GM19463 (cell line): Measurements from ENCODE around the gene MTERF1.
"Not testable (repeated sequence)": the region's sequence is repeated elsewhere in the genome, so short reads cannot be mapped to it uniquely, and the experiment has no call there.

Experiments
- ATAC-seq: cut with Tn5 transposase; IDR thresholded peaks from one replicate; pipeline ENCODE4 v1.9.1; 2021; ENCODE audit warnings: mild to moderate bottlenecking, moderate library complexity; ENCODE audit not compliant: unreplicated experiment

Gene MTERF1, protein sequence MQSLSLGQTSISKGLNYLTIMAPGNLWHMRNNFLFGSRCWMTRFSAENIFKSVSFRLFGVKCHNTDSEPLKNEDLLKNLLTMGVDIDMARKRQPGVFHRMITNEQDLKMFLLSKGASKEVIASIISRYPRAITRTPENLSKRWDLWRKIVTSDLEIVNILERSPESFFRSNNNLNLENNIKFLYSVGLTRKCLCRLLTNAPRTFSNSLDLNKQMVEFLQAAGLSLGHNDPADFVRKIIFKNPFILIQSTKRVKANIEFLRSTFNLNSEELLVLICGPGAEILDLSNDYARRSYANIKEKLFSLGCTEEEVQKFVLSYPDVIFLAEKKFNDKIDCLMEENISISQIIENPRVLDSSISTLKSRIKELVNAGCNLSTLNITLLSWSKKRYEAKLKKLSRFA

DNA sequence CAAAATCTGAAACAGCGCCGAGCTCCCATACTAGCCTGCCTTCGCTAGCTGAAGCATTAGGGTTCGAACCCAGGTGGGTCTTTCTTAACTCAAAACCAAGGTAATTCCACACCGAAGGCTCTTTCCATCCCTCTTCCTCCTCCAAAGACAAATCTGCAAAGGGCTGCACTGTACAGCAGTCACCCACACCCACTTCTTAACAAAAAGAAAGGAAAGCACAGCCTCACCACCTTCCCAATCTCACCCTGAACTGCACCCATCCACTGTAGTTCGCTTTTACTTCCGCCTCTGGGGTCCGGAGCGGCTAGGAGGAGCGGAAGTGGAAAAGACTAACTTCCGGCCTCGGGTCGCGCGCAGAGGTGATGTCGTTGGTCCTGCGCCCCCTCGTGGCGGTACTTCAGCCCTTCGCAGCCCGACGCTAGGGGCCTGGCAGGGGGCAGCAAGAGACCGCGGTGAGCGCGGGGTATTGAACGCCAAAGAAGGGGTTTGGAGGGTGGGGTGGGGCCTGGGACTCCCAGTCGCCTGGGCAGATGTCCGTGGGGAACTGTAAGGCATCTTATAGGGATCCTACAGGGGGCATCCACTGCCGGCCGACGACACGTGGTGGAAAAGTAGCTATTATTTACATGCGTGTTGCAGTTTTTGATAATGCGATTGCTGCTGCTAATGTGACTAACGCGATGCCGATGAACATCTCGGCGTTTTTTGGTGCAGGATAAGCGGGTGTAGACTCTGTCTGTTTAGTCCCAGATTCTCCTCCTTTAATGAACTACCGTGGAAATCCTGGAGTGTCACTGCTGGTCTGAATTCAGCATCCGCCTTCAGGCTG lies at the start of gene MTERF1:
MTERF1 (minus strand) TSS at position 290 of the 829 bp plus-strand sequence. CDS start 619 bp downstream, outside the sequence.
- ATAC-seq = peak; percentile 99

DNA sequence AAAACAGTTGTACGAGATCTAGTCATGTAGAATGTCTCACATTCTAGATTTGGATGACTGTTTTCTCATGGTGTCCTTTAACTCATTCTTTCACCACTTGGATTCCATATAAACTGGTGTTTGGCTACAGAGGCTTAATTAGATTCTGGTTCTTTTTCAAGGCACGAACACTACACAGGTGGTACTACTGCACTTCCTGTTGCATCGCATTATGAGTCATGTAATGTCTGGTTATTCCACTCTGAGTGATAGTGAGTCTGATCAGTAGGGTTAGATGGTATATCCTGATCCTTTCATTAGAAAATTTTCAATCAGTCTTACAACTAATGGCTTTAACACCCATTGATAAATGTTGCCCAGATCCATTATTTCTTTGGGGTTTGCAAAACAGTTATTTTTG lies 49.0 kb upstream of the MTERF1 start:
- ATAC-seq = peak; percentile 65

DNA sequence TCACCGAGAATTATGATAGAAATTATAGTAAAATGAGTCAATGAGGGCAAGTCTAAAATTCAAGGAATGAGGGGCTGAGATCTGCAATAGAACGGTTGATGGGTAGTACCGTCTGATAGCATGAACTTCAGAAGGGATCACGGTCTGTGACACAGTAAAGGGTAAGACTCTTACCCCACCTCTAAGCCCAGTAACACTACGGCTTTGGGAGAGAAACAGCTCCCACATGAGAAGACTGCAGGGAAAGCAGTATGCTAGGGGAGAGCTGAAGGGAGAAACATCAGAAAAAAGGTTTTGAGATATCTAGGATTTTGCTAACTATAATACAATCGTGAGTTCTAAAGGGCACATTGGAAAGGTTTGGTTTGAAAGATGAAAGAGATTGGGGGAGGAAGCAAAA lies 47.4 kb upstream of the MTERF1 start:
- ATAC-seq = no peak

GRCh38 chr7:91922857-91923256 lies 42.4 kb upstream of the MTERF1 start:
- ATAC-seq = no peak

- no peak for ATAC-seq
Observed at GRCh38 chr7:91918356-91918755, 37.9 kb upstream of the MTERF1 start.

DNA sequence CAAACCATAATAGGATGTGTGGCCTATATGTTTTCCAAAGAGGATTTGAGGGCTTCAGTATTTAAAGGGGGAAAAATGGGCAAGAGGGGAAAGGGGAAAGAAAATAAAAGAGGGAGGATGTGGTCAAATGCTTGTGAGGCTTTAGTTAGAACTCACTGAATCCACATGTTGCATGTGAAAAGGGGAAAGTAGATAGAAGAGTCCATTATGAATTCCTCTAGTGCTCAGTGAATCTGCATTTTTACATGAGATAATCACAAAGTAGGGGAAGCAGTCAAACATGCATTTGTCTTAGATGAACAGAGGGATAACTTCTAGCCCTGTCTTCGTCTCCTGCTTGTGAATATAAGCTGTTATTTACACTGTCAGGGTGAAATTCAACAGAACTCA lies 35.5 kb upstream of the MTERF1 start:
- no peak for ATAC-seq

DNA sequence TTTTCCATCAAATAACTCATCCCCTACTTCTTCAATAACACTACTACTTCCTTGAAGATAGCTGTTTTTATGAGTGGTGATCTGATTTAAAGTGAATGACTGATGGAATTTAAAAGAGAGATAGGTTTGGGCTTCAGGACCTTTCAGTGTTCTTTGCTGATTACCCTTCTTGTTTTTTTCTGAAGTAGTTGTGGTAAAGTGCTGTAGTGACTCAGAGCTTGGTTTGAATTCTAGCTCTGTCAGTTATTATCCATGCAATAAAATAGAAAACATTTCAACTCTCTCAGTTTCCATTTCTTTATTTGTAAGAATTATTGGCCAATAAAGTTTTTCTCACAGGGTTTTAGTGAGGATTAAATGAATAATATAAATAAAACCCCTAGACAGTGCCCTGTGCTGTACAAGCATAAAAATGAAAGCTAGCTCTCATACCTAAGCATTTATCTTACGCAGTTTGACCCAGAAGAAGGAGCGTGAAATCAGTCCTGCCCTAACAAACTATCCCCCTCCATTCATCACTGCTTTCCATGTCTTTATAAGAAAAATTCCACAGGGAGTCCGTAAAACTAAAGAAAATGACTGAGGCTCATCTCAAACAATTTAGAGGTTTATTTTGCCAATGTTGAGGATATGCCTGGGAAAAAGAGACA lies 35.0 kb upstream of the MTERF1 start:
- ATAC-seq = no peak

- no peak for ATAC-seq
Observed at GRCh38 chr7:91913612-91914011, 33.1 kb upstream of the MTERF1 start.

DNA sequence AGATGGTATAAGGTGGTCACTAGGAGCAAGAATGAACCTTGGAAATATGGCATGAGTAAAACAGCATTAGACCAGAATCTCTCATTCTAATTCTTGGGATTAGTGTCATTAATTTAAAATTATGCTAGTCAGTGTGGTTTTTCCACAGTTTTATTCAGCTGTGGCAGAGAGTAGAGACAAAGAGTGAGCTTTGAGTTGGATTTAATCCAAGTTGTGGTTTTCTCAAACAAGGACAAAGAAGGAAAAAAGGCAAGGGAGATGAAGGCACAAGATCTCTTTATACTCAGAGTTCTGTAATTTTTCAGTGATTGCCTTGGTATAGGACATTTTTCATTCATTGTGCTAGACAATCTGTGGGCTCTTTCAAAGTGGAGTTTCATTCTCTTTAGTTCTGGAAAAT lies 32.0 kb upstream of the MTERF1 start:
- no peak for ATAC-seq

- no peak for ATAC-seq
Observed at GRCh38 chr7:91911121-91911520, 30.6 kb upstream of the MTERF1 start.

DNA sequence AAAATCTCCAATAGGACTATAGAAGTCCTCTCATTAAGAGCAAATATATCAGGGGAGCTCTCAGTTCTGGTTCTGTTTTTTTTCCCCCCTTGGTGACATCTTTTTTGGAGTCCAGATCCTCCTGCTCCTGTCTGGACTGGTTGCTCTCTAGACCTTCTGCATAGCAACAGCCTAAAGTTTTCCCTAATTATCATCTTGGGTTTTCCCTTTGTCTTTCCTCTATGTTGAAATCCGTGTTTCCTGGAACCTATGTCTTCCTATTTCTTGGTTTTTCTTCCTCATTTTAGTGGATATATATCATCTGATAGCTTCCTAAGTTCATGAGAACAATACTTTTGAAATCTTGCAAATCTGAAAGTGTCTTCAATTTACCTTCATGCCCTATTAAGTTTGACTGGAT lies 29.7 kb upstream of the MTERF1 start:
- ATAC-seq = no peak

DNA sequence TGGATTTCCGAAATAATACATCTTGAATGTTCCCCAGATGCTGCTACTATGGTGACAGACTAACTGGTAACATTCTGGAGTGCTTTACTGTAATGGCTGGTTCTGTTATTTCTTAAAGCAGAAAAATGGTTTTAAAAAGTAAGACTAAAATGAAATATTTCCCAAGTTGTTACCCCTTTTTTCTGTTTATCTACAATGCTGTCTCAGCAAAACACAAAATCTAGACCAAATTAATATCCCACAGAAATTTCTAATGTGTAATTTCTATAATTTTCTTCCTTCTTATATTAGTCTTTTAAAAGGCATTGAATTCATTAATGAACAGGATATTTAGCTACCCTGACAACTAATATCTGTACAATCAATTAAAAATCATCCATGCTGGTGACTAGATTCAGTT lies 19.1 kb upstream of the MTERF1 start:
- no peak for ATAC-seq

DNA sequence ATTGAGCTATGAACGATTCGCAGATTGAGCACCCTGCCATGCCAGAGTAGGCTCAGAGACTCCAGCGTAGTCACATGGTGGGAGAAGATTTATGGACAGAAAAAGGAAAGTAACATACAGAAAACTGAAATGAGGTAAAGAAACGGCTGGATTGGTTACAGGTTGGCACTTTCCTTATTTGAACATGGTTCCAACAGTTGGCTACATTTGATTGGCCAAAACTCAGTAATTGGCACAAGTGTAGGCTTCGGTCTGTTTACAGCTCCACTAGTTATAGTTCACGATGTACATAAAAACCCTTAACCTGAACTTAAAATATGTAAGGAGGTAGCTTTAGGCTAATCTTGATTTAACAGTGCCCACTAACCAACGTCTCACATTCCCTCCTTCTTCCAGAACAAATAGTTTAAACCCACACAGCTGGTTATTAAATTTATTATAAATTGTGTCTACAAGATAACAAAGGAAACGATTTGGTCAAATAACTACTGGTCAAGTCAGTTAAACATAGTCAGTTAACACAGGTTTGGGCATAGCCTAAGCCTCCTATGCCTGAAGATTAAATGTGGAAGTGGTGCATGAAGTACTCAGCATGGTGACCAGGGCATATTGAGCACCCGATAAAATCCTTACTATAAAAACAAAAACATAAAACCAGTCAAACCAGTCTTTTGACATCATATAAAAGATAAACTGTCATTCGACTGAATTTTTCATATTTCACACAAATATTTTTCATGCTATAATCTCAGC lies 17.9 kb upstream of the MTERF1 start:
- ATAC-seq = no peak

GRCh38 chr7:91894781-91895480 lies 14.4 kb upstream of the MTERF1 start:
- no peak for ATAC-seq

- ATAC-seq = not testable (repeated sequence)
Observed at GRCh38 chr7:91893699-91894098, 13.2 kb upstream of the MTERF1 start.

GRCh38 chr7:91892821-91893340 lies 12.4 kb upstream of the MTERF1 start:
- ATAC-seq = no peak

- no peak for ATAC-seq
Observed at GRCh38 chr7:91892099-91892705, 11.7 kb upstream of the MTERF1 start.

DNA sequence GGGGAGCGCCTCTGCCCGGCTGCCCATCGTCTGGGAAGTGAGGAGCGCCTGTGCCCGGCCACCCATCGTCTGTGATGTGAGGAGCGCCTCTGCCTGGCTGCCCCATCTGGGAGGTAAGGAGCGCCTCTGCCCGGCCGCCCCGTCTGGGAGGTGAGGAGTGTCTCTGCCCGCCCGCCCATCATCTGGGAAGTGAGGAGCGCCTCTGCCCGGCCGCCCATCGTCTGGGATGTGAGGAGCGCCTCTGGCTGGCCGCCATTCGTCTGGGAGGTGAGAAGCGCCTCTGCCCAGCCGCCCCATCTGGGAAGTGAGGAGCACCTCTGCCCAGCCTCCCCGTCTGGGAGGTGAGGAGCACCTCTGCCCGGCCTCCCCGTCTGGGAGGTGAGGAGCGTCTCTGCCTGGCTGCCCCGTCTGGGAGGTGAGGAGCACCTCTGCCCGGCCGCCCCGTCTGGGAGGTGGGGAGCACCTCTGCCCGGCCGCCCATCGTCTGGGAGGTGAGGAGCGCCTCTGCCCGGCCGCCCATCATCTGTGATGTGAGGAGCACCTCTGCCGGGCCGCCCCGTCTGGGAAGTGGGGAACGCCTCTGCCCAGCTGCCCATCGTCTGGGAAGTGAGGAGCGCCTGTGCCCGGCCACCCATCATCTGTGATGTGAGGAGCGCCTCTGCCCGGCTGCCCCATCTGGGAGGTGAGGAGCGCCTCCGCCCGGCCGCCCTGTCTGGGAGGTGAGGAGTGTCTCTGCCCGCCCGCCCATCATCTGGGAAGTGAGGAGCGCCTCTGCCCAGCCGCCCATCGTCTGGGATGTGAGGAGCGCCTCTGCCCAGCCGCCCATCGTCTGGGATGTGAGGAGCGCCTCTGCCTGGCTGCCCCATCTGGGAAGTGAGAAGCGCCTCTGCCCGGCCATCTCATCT lies 8.0 kb upstream of the MTERF1 start:
- ATAC-seq = not testable (repeated sequence)
